ENCODE measurements around the gene ZNF738.

Gene ZNF738

GRCh38 chr19:21396893-21397572 lies 38.2 kb downstream of the ZNF738 start, which contains the start of gene ZNF493:
ZNF493 (plus strand) TSS chr19:21397133; CDS start chr19:21397238, 105 bp downstream.
- DNase-seq (ENCODE audit: low read depth, low spot score) = peak; percentile 26
- H3K9ac ChIP-seq (ENCODE audit: insufficient read length) = peak within 1 kb of the TSS; percentile 71
- H3K36me3 ChIP-seq (ENCODE audit: insufficient read depth, low read length) = peaks cover 14% of the 10 kb centered on the region; the same call in 1 of the 2 replicates
- peak within 1 kb of the TSS; percentile 80 for H3K4me3 ChIP-seq
- TF ChIP-seq POLR2AphosphoS5 (IDR thresholded peaks at IDR 0.05; ENCODE audit: borderline replicate concordance, low read depth, low read length) (peak; percentile 53; the same call in 1 of the 2 replicates), EZH2 (IDR thresholded peaks at IDR 0.05) (no peak), FOXP2 (optimal IDR thresholded peaks at IDR 0.05; ENCODE audit: control extremely low read depth, extremely low read length, insufficient read depth) (no peak)
- no peak within 1 kb of the TSS for H3K27ac ChIP-seq
- 0 out of 2 replicates have a peak, but pooled peaks cover 4% of the 10 kb centered on the region for H3K9me3 ChIP-seq (ENCODE audit: low read depth, low read length)

- Histone ChIP-seq H3K36me3 (ENCODE audit: insufficient read depth, low read length) (peaks cover 14% of the 10 kb centered on the region; the same call in 1 of the 2 replicates), H3K4me3 (no peak overlapping the region)
- DNase-seq (ENCODE audit: low read depth, low spot score) = no peak
These were observed 40.1 kb downstream of the ZNF738 start for GRCh38 chr19:21398851-21399250.

DNA sequence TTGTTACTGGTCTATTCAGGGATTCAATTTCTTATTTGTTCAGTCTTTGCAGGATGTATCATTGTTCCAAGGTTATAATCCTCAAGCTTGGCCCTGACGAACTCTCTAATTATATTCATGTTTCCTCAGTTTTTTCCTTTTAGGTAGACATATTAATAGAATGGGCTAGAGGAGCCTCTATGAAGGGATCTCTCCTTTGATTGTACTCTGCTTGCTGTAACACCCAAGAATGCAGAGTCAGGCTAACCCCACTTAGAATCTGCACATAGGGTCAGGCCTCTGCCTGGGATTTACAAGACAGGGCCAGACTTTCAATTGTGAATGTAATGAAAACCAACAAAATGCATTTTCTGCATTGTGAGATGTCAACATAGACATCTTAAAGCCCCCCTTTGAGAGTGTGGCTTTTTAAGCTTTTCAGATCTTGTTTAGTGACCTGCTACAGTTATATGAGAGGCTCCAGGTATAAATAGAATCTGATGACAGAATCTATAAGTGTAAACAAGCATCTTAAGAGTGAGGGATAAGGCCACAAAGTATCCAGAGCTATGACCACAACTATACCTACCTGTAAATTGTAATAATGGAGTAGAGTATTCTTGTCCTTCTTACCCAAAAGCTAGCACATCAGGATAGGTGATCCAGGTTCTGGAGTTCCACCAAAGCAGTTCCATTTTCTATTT lies 43.6 kb downstream of the ZNF738 start:
- TF ChIP-seq FOXP2 (optimal IDR thresholded peaks at IDR 0.05; ENCODE audit: control extremely low read depth, extremely low read length, insufficient read depth) (no peak), POLR2AphosphoS5 (IDR thresholded peaks at IDR 0.05; ENCODE audit: borderline replicate concordance, low read depth, low read length) (no peak), EZH2 (IDR thresholded peaks at IDR 0.05) (no peak)
- Histone ChIP-seq H3K27ac (no peak overlapping the region), H3K4me3 (no peak overlapping the region), H3K9me3 (ENCODE audit: low read depth, low read length) (no peaks in the 10 kb centered on the region), H3K36me3 (ENCODE audit: insufficient read depth, low read length) (peaks cover 19% of the 10 kb centered on the region; the same call in 1 of the 2 replicates), H3K9ac (ENCODE audit: insufficient read length) (no peak overlapping the region)
- DNase-seq (ENCODE audit: low read depth, low spot score) = no peak

More at GRCh38 chr19:21398851-21399250, 40.1 kb downstream of the ZNF738 start:
- TF ChIP-seq POLR2AphosphoS5 (IDR thresholded peaks at IDR 0.05; ENCODE audit: borderline replicate concordance, low read depth, low read length) (no peak), FOXP2 (optimal IDR thresholded peaks at IDR 0.05; ENCODE audit: control extremely low read depth, extremely low read length, insufficient read depth) (no peak), EZH2 (IDR thresholded peaks at IDR 0.05) (no peak)
- Histone ChIP-seq H3K9ac (ENCODE audit: insufficient read length) (no peak overlapping the region), H3K9me3 (ENCODE audit: low read depth, low read length) (0 out of 2 replicates have a peak, but pooled peaks cover 4% of the 10 kb centered on the region), H3K27ac (no peak overlapping the region)

DNA sequence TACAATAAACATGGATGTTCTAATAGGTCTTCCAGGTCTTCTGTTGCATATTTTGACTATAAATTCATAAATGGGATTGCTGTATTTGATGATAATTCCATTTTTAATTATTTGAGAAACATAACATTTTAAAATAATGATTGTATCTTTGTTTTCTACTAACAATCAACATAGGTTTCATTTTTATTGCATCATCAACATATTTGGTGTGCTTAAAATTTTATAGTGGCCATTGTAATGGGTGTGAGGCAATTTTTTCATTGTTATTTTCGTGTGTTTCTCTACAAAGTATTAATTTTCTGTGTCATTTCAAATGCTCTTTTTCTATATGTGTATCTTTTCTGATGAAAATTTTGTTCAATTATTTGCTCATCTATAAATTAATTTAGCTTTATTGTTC lies 51.4 kb downstream of the ZNF738 start:
- TF ChIP-seq POLR2AphosphoS5 (IDR thresholded peaks at IDR 0.05; ENCODE audit: borderline replicate concordance, low read depth, low read length) (no peak), EZH2 (IDR thresholded peaks at IDR 0.05) (no peak), FOXP2 (optimal IDR thresholded peaks at IDR 0.05; ENCODE audit: control extremely low read depth, extremely low read length, insufficient read depth) (no peak)
- H3K27ac ChIP-seq = no peak overlapping the region
- DNase-seq (ENCODE audit: low read depth, low spot score) = no peak
- H3K4me3 ChIP-seq = no peak overlapping the region
- no peaks in the 10 kb centered on the region for H3K9me3 ChIP-seq (ENCODE audit: low read depth, low read length)
- no peak overlapping the region for H3K9ac ChIP-seq (ENCODE audit: insufficient read length)
- H3K36me3 ChIP-seq (ENCODE audit: insufficient read depth, low read length) = peaks cover 6% of the 10 kb centered on the region; the same call in 1 of the 2 replicates

DNA sequence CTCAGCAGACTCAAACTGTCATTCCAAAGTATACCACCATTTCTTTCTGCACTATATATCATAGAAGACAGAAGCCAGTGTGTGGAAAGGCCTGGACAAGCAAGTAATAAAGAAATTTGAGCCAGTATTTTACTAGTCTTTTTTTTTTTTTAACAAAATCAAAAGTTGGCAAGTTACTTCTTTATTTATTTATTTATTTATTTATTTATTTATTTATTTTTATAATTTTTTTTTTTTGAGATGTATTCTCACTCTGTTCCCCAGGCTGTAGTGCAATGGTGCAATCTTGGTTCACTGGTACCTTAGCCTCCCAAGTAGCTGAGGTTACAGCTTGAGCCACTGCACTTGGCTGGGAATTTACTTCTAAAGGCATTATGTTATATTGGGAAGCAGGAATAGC lies 63.4 kb downstream of the ZNF738 start:
- TF ChIP-seq FOXP2 (optimal IDR thresholded peaks at IDR 0.05; ENCODE audit: control extremely low read depth, extremely low read length, insufficient read depth) = no peak
- TF ChIP-seq POLR2AphosphoS5 (IDR thresholded peaks at IDR 0.05; ENCODE audit: borderline replicate concordance, low read depth, low read length) = no peak
- TF ChIP-seq EZH2 (IDR thresholded peaks at IDR 0.05) = no peak
- H3K27ac ChIP-seq = no peak overlapping the region
- H3K9ac ChIP-seq (ENCODE audit: insufficient read length) = no peak overlapping the region
- H3K36me3 ChIP-seq (ENCODE audit: insufficient read depth, low read length) = no peaks in the 10 kb centered on the region
- H3K4me3 ChIP-seq = no peak overlapping the region
- DNase-seq (ENCODE audit: low read depth, low spot score) = no peak
- peaks cover 6% of the 10 kb centered on the region; the same call in 1 of the 2 replicates for H3K9me3 ChIP-seq (ENCODE audit: low read depth, low read length)

DNA sequence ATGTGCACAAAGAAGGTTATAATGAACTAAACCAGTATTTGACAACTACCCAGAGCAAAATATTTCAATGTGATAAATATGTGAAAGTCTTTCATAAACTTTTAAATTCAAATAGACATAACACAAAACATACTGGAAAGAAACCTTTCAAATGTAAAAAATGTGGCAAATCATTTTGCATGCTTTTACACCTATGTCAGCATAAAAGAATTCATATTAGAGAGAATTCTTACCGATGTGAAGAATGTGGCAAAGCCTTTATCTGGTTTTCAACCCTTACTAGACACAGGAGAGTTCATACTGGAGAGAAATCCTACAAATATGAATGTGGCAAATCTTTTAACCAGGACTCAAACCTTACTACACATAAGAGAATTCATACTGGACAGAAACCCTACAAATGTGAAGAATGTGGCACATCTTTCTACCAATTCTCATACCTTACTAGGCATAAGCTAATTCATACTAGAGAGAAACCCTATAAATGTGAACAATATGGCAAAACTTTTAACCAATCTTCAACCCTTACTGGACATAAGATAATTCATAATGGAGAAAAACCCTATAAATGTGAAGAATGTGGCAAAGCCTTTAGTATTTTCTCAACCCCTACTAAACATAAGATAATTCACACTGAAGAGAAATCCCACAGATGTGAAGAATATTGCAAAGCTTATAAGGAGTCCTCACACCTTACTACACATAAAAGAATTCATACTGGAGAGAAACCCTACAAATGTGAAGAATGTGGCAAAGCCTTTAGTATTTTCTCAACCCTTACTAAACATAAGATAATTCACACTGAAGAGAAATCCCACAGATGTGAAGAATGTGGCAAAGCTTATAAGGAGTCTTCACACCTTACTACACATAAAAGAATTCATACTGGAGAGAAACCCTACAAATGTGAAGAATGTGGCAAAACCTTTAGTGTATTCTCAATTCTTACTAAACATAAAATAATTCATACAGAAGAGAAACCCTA lies 64.5 kb downstream of the ZNF738 start:
- peaks cover 6% of the 10 kb centered on the region; the same call in 1 of the 2 replicates for H3K9me3 ChIP-seq (ENCODE audit: low read depth, low read length)
- TF ChIP-seq FOXP2 (optimal IDR thresholded peaks at IDR 0.05; ENCODE audit: control extremely low read depth, extremely low read length, insufficient read depth) (no peak), POLR2AphosphoS5 (IDR thresholded peaks at IDR 0.05; ENCODE audit: borderline replicate concordance, low read depth, low read length) (no peak), EZH2 (IDR thresholded peaks at IDR 0.05) (no peak)

More for the DNA sequence above, 64.5 kb downstream of the ZNF738 start:
- Histone ChIP-seq H3K9ac (ENCODE audit: insufficient read length) (no peak overlapping the region), H3K4me3 (no peak overlapping the region), H3K27ac (no peak overlapping the region), H3K36me3 (ENCODE audit: insufficient read depth, low read length) (no peaks in the 10 kb centered on the region)
- DNase-seq (ENCODE audit: low read depth, low spot score) = no peak
